ENCODE data around the gene SRSF3. TPM values are rescaled to one million over a fixed set of nuclear protein-coding genes. Genes with fewer than 3 reads are reported as not detected.

Gene SRSF3
- total and polyA plus RNA-seq, 2 experiments from 2014 or later: 135 to 192 TPM

- H3K27me3 ChIP-seq: no peaks in the 10 kb centered on the region
- no peak overlapping the region for H3K4me3 ChIP-seq
- peaks cover 7% of the 10 kb centered on the region for H3K36me3 ChIP-seq (replicated peaks; ENCODE audit: insufficient read depth, low read depth)
- H3K9me2 ChIP-seq (replicated peaks; ENCODE audit: insufficient read depth): no peaks in the 10 kb centered on the region
- H3K79me2 ChIP-seq: peaks cover 37% of the 10 kb centered on the region
- H3K4me2 ChIP-seq: peak overlapping the region; percentile 28
- H4K20me1 ChIP-seq (ENCODE audit: insufficient read depth, poor library complexity, severe bottlenecking): peaks cover 67% of the 10 kb centered on the region
- TF ChIP-seq EZH2phosphoT487 (IDR thresholded peaks at IDR 0.05; ENCODE audit: low read depth, severe bottlenecking, unreplicated experiment) (no peak), CTCF (IDR thresholded peaks at IDR 0.05; ENCODE audit: poor library complexity) (no peak), EZH2 (IDR thresholded peaks at IDR 0.05; ENCODE audit: borderline replicate concordance) (no peak)
- WGBS (ENCODE audit: low lambda C conversion rate, missing lambda C conversion rate): 49% methylated on average over 5 of the region's 5 CpGs
- H3K4me1 ChIP-seq (ENCODE audit: insufficient read depth): peaks cover 46% of the 10 kb centered on the region
- peak; percentile 30 for DNase-seq (ENCODE audit: low spot score)
- H3K9me3 ChIP-seq (ENCODE audit: low read depth): no peaks in the 10 kb centered on the region
- H3K27ac ChIP-seq: peak overlapping the region; percentile 39
- no peak overlapping the region for H2AFZ ChIP-seq
Observed at GRCh38 chr6:36608788-36609563, 14.8 kb downstream of the SRSF3 start.

GRCh38 chr6:36609582-36609981, 15.4 kb downstream of the SRSF3 start:
- Histone ChIP-seq H3K27me3 (no peaks in the 10 kb centered on the region), H3K9me3 (ENCODE audit: low read depth) (no peaks in the 10 kb centered on the region), H3K9me2 (replicated peaks; ENCODE audit: insufficient read depth) (no peaks in the 10 kb centered on the region), H3K4me2 (no peak overlapping the region), H3K36me3 (replicated peaks; ENCODE audit: insufficient read depth, low read depth) (peaks cover 7% of the 10 kb centered on the region), H3K27ac (no peak overlapping the region), H3K4me1 (ENCODE audit: insufficient read depth) (peaks cover 40% of the 10 kb centered on the region), H3K4me3 (no peak overlapping the region), H3K79me2 (peaks cover 31% of the 10 kb centered on the region), H4K20me1 (ENCODE audit: insufficient read depth, poor library complexity, severe bottlenecking) (peaks cover 60% of the 10 kb centered on the region), H2AFZ (no peak overlapping the region)
- WGBS (ENCODE audit: low lambda C conversion rate, missing lambda C conversion rate): 95% methylated on average over 3 of the region's 3 CpGs
- TF ChIP-seq EZH2 (IDR thresholded peaks at IDR 0.05; ENCODE audit: borderline replicate concordance): no peak
- no peak for TF ChIP-seq CTCF (IDR thresholded peaks at IDR 0.05; ENCODE audit: poor library complexity)
- TF ChIP-seq EZH2phosphoT487 (IDR thresholded peaks at IDR 0.05; ENCODE audit: low read depth, severe bottlenecking, unreplicated experiment): no peak
- DNase-seq (ENCODE audit: low spot score): no peak

- peaks cover 4% of the 10 kb centered on the region for H3K36me3 ChIP-seq (replicated peaks; ENCODE audit: insufficient read depth, low read depth)
- no peak overlapping the region for H3K4me3 ChIP-seq
- H3K79me2 ChIP-seq: peaks cover 24% of the 10 kb centered on the region
- peaks cover 37% of the 10 kb centered on the region for H3K4me1 ChIP-seq (ENCODE audit: insufficient read depth)
- no peaks in the 10 kb centered on the region for H3K9me3 ChIP-seq (ENCODE audit: low read depth)
- H3K27me3 ChIP-seq: no peaks in the 10 kb centered on the region
- no peak overlapping the region for H2AFZ ChIP-seq
- no peak for TF ChIP-seq CTCF (IDR thresholded peaks at IDR 0.05; ENCODE audit: poor library complexity)
- no peak for TF ChIP-seq EZH2 (IDR thresholded peaks at IDR 0.05; ENCODE audit: borderline replicate concordance)
- no peak for TF ChIP-seq EZH2phosphoT487 (IDR thresholded peaks at IDR 0.05; ENCODE audit: low read depth, severe bottlenecking, unreplicated experiment)
- 89% methylated on average over 9 of the region's 14 CpGs for WGBS (ENCODE audit: low lambda C conversion rate, missing lambda C conversion rate)
- no peak for DNase-seq (ENCODE audit: low spot score)
- no peak overlapping the region for H3K4me2 ChIP-seq
- H3K27ac ChIP-seq: no peak overlapping the region
- no peaks in the 10 kb centered on the region for H3K9me2 ChIP-seq (replicated peaks; ENCODE audit: insufficient read depth)
- peaks cover 53% of the 10 kb centered on the region for H4K20me1 ChIP-seq (ENCODE audit: insufficient read depth, poor library complexity, severe bottlenecking)
Observed at GRCh38 chr6:36610041-36610955, 16.1 kb downstream of the SRSF3 start.

All from hepatocyte (in vitro differentiated cells).